Caco-2 (cell line): ENCODE results near the gene SEC22A. TPM values are rescaled to one million over a fixed set of nuclear protein-coding genes. Genes with fewer than 3 reads are reported as not detected.

Experiments
- BruUV-seq: library from RNA; stranded (reverse); fragments of 400-500 nt; replicated peaks from 2 replicates; lab custom pipeline; 2021; lab: Mats Ljungman, UMichigan
- CTCF ChIA-PET: fragments of 300-600 bp; sonication (Branson Sonifier 250); formaldehyde crosslinking; loops from one replicate; lab custom pipeline; 2022; ENCODE audit warnings: antibody characterized with exemption; lab: Charles Lee
- POLR2A ChIA-PET: fragments of 300-600 bp; sonication (Branson Sonifier 250); formaldehyde crosslinking; loops from one replicate; lab custom pipeline; 2022; ENCODE audit warnings: antibody characterized with exemption; lab: Charles Lee
- DNase-seq, 2 experiments: peaks; one replicate each; pipeline versions ENCODE4 v3.0.0 to v3.0.0-alpha.2; 2020 to 2022
- H3K27me3 ChIP-seq: replicated peaks from 2 replicates; pipeline ENCODE4 v1.6.0; 2011; ENCODE audit warnings: low read length; ENCODE audit not compliant: control insufficient read depth, insufficient read depth
- H3K36me3 ChIP-seq: 2 replicates; pipeline ENCODE4 v1.5.1; 2011; ENCODE audit warnings: low read length; ENCODE audit not compliant: control insufficient read depth, insufficient read depth
- H3K4me1 ChIP-seq: fragments of 250-450 bp; sonication (Bioruptor Pico); 2 replicates; pipeline ENCODE4 v1.5.1; 2020; ENCODE audit warnings: mild to moderate bottlenecking
- H3K4me3 ChIP-seq: 2 replicates; pipeline ENCODE4 v1.5.1; 2011; ENCODE audit warnings: low read depth, mild to moderate bottlenecking, control low read depth, low read length
- H3K9me3 ChIP-seq: fragments of 250-450 bp; sonication (Bioruptor Pico); 2 replicates; pipeline ENCODE4 v1.5.1; 2020; ENCODE audit warnings: mild to moderate bottlenecking, moderate library complexity
- H3K27ac Mint-ChIP-seq: one replicate; pipeline ENCODE4 v1.8.0; 2022; ENCODE audit warnings: mixed read lengths; ENCODE audit not compliant: unreplicated experiment
- H3K27me3 Mint-ChIP-seq: one replicate; pipeline ENCODE4 v1.8.0; 2022; ENCODE audit warnings: mixed read lengths; ENCODE audit not compliant: insufficient read depth, unreplicated experiment
- H3K36me3 Mint-ChIP-seq: one replicate; pipeline ENCODE4 v1.8.0; 2022; ENCODE audit warnings: mild to moderate bottlenecking, mixed read lengths; ENCODE audit not compliant: insufficient read depth, unreplicated experiment
- H3K4me1 Mint-ChIP-seq: one replicate; pipeline ENCODE4 v1.8.0; 2022; ENCODE audit warnings: low read depth, mixed read lengths; ENCODE audit not compliant: unreplicated experiment
- H3K4me3 Mint-ChIP-seq: one replicate; pipeline ENCODE4 v1.8.0; 2022; ENCODE audit warnings: mild to moderate bottlenecking, moderate library complexity, mixed read lengths; ENCODE audit not compliant: unreplicated experiment
- H3K9me3 Mint-ChIP-seq: one replicate; pipeline ENCODE4 v1.8.0; 2022; ENCODE audit warnings: mixed read lengths; ENCODE audit not compliant: unreplicated experiment
- intact Hi-C: fragments of 100-400 bp; cut with micrococcal nuclease; formaldehyde crosslinking; loops from one replicate; pipeline ENCODE4 v1.10.0; 2022; ENCODE audit not compliant: unreplicated experiment
- total RNA-seq: library from RNA; stranded (reverse); gene quantifications from 2 replicates; pipeline ENCODE4 v1.2.3, GENCODE V29; 2022
- TF ChIP-seq, protein P1 (sequence below), 2 experiments: fragments of 200-600 bp in 1 of 2; IDR thresholded peaks; 1 replicate in 1 of 2; 2 replicates in 1 of 2; pipeline versions ENCODE4 v1.5.1 to v1.8.0; 2011 to 2022; ENCODE audit warnings: antibody characterized with exemption in 1 of 2, control low read depth in 1 of 2, inconsistent platforms in 1 of 2, low read depth in 1 of 2, low read length in 1 of 2, mild to moderate bottlenecking in 1 of 2, moderate library complexity in 1 of 2; ENCODE audit not compliant: insufficient read depth in 1 of 2, severe bottlenecking in 1 of 2, unreplicated experiment in 1 of 2

Gene SEC22A
- total RNA-seq, 1 experiment from 2014 or later = 17.7 TPM

GRCh38 chr3:123153125-123154019 lies 48.4 kb upstream of the SEC22A start:
- intact Hi-C loops = no loop called here
- Histone ChIP-seq H3K36me3 (0 out of 2 replicates have a peak, but pooled peaks cover 2% of the 10 kb centered on the region), H3K4me1 (no peaks in the 10 kb centered on the region), H3K9me3 (no peaks in the 10 kb centered on the region), H3K4me3 (no peak overlapping the region), H3K27me3 (no peaks in the 10 kb centered on the region)
- CTCF ChIA-PET = no interaction called here
- Mint-ChIP-seq H3K4me1 (no peaks in the 10 kb centered on the region), H3K9me3 (no peaks in the 10 kb centered on the region), H3K36me3 (peaks cover 39% of the 10 kb centered on the region), H3K27me3 (no peaks in the 10 kb centered on the region), H3K27ac (no peak overlapping the region), H3K4me3 (no peak overlapping the region)
- POLR2A ChIA-PET = no interaction called here
- DNase-seq = no peak
- BruUV-seq = no TSS peak
- TF ChIP-seq, protein P1, sequence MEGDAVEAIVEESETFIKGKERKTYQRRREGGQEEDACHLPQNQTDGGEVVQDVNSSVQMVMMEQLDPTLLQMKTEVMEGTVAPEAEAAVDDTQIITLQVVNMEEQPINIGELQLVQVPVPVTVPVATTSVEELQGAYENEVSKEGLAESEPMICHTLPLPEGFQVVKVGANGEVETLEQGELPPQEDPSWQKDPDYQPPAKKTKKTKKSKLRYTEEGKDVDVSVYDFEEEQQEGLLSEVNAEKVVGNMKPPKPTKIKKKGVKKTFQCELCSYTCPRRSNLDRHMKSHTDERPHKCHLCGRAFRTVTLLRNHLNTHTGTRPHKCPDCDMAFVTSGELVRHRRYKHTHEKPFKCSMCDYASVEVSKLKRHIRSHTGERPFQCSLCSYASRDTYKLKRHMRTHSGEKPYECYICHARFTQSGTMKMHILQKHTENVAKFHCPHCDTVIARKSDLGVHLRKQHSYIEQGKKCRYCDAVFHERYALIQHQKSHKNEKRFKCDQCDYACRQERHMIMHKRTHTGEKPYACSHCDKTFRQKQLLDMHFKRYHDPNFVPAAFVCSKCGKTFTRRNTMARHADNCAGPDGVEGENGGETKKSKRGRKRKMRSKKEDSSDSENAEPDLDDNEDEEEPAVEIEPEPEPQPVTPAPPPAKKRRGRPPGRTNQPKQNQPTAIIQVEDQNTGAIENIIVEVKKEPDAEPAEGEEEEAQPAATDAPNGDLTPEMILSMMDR (IDR thresholded peaks at IDR 0.05; ENCODE audit: insufficient read depth in 1 of 2, low read depth in 1 of 2, low read length in 1 of 2, severe bottlenecking in 1 of 2, unreplicated experiment in 1 of 2) = no peak

DNA sequence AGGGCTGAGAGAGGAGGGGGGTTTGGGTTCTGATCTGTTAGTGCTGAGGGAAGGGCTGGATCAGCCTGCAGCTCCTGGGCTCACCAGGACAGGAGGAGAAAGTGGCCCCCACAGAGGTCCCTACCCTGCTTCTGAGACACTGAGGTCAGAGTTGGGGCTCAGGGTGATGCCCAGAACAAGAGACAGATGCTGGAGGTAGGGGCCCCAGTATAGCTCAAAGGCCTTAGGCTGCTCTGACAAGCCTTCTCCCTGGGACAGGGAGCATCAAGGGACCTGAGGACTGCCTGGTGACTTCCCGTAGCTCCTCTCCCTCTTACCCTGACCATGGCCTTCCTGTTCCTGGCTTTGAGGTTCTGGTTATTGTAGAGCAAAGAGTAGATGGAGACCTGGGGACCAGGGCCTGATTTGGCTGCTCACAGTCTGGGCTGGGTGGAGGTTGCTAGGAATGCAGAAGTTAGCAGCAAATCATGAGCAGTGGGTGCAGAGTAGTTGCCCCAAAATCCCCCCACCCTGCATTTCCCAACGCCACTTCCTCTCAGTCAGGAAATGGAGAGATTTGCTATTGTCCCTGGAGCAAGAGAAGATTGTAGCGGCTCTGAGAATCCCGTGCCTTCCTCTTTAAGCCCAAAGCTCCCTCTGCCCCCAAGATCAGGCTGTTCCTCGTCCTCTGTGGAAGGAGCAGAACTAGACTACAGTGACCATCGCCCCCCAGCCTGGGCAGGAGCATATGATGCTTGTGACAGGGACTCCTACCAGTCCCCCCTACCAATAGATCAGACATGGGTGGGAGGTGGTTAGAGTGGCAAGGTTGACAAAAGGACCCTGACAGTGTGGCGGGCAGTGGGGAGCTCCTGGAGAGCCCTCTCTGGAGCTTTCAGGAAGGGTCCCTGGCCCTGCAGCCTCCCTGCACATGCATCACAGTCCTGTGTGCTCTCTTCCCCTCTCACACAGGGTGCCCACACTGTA lies 47.4 kb upstream of the SEC22A start:
- H3K36me3 ChIP-seq = 0 out of 2 replicates have a peak, but pooled peaks cover 2% of the 10 kb centered on the region

More for the DNA sequence above, 47.4 kb upstream of the SEC22A start:
- ChIA-PET CTCF (no interaction called here), POLR2A (no interaction called here)
- no peak overlapping the region for H3K4me3 ChIP-seq
- no peaks in the 10 kb centered on the region for H3K9me3 Mint-ChIP-seq
- no peaks in the 10 kb centered on the region for H3K27me3 Mint-ChIP-seq
- no TSS peak for BruUV-seq
- H3K36me3 Mint-ChIP-seq = peaks cover 38% of the 10 kb centered on the region
- H3K27ac Mint-ChIP-seq = no peak overlapping the region
- no peaks in the 10 kb centered on the region for H3K4me1 ChIP-seq
- no peaks in the 10 kb centered on the region for H3K4me1 Mint-ChIP-seq
- DNase-seq = no peak
- TF ChIP-seq, protein P1 (IDR thresholded peaks at IDR 0.05; ENCODE audit: insufficient read depth in 1 of 2, low read depth in 1 of 2, low read length in 1 of 2, severe bottlenecking in 1 of 2, unreplicated experiment in 1 of 2) = no peak
- intact Hi-C loops = no loop called here
- no peak overlapping the region for H3K4me3 Mint-ChIP-seq
- no peaks in the 10 kb centered on the region for H3K27me3 ChIP-seq
- no peaks in the 10 kb centered on the region for H3K9me3 ChIP-seq
